ENCODE measurements around the gene DAD1.
"Not testable (repeated sequence)": the region's sequence is repeated elsewhere in the genome, so short reads cannot be mapped to it uniquely, and the experiment has no call there.

DAD1 gene

GRCh38 chr14:22589096-22589839, at the start of gene DAD1:
Gene DAD1 (minus strand): TSS chr14:22589224. CDS start chr14:22589157, 67 bp downstream.
- peak; percentile 99 for DNase-seq

- DNase-seq: not testable (repeated sequence)
Measured at GRCh38 chr14:22635980-22636379, 47.0 kb upstream of the DAD1 start.

- no peak for DNase-seq
Measured at GRCh38 chr14:22634233-22634900, 45.3 kb upstream of the DAD1 start.

- DNase-seq: no peak
Measured at GRCh38 chr14:22630486-22630885, 41.5 kb upstream of the DAD1 start.

- DNase-seq: no peak
Measured at GRCh38 chr14:22630066-22630465, 41.0 kb upstream of the DAD1 start.

GRCh38 chr14:22629361-22629760, 40.3 kb upstream of the DAD1 start:
- no peak for DNase-seq

- no peak for DNase-seq
Measured at GRCh38 chr14:22627506-22628263, 38.7 kb upstream of the DAD1 start.

- no peak for DNase-seq
Measured at GRCh38 chr14:22626590-22626989, 37.6 kb upstream of the DAD1 start.

- no peak for DNase-seq
Measured at GRCh38 chr14:22623047-22623446, 34.0 kb upstream of the DAD1 start.

GRCh38 chr14:22622255-22622654, 33.2 kb upstream of the DAD1 start:
- no peak for DNase-seq

GRCh38 chr14:22615765-22616164, 26.7 kb upstream of the DAD1 start:
- not testable (repeated sequence) for DNase-seq

- no peak for DNase-seq
Measured at GRCh38 chr14:22614240-22614799, 25.3 kb upstream of the DAD1 start.

GRCh38 chr14:22613736-22614239, 24.8 kb upstream of the DAD1 start:
- DNase-seq: no peak

GRCh38 chr14:22613106-22613695, 24.2 kb upstream of the DAD1 start:
- no peak for DNase-seq

GRCh38 chr14:22610931-22611330, 21.9 kb upstream of the DAD1 start:
- DNase-seq: no peak

GRCh38 chr14:22607291-22607690, 18.3 kb upstream of the DAD1 start:
- no peak for DNase-seq

GRCh38 chr14:22606380-22606779, 17.4 kb upstream of the DAD1 start:
- no peak for DNase-seq

GRCh38 chr14:22602862-22603261, 13.8 kb upstream of the DAD1 start:
- DNase-seq: no peak

GRCh38 chr14:22601996-22602395, 13.0 kb upstream of the DAD1 start:
- DNase-seq: no peak

GRCh38 chr14:22601456-22601855, 12.4 kb upstream of the DAD1 start:
- DNase-seq: no peak

- DNase-seq: no peak
Measured at GRCh38 chr14:22600027-22600426, 11.0 kb upstream of the DAD1 start.

- DNase-seq: no peak
Measured at GRCh38 chr14:22599349-22599748, 10.3 kb upstream of the DAD1 start.

GRCh38 chr14:22598896-22599244, 9.8 kb upstream of the DAD1 start:
- peak; percentile 40 to 45 for DNase-seq

All from stimulated activated CD4-positive, alpha-beta T cell treated with anti-CD3 and anti-CD28 coated beads, Interleukin-2, amount 100 ng/mL, for 24 hours (primary cell).